ENCODE data around the gene DNAJA2.

Gene DNAJA2

GRCh38 chr16:46991729-46992704, 18.5 kb upstream of the DNAJA2 start:
- TF ChIP-seq CTCF (IDR thresholded peaks at IDR 0.05; ENCODE audit: insufficient read depth, missing control alignments), result no peak
- DNase-seq (ENCODE audit: insufficient read length, low spot score) (no peak), FAIRE-seq (no peak)

- no peak for FAIRE-seq
- DNase-seq (ENCODE audit: insufficient read length, low spot score), result no peak
- no peak for TF ChIP-seq CTCF (IDR thresholded peaks at IDR 0.05; ENCODE audit: insufficient read depth, missing control alignments)
These were observed 13.4 kb upstream of the DNAJA2 start for GRCh38 chr16:46986896-46987295.

- no peak for TF ChIP-seq CTCF (IDR thresholded peaks at IDR 0.05; ENCODE audit: insufficient read depth, missing control alignments)
- DNase-seq (ENCODE audit: insufficient read length, low spot score) (no peak), FAIRE-seq (no peak)
These were observed 13.0 kb upstream of the DNAJA2 start for GRCh38 chr16:46986438-46986837.

GRCh38 chr16:46982335-46982734, 8.9 kb upstream of the DNAJA2 start:
- FAIRE-seq, result no peak
- TF ChIP-seq CTCF (IDR thresholded peaks at IDR 0.05; ENCODE audit: insufficient read depth, missing control alignments), result no peak
- no peak for DNase-seq (ENCODE audit: insufficient read length, low spot score)

- no peak for DNase-seq (ENCODE audit: insufficient read length, low spot score)
- FAIRE-seq, result no peak
- TF ChIP-seq CTCF (IDR thresholded peaks at IDR 0.05; ENCODE audit: insufficient read depth, missing control alignments), result no peak
These were observed 7.5 kb upstream of the DNAJA2 start for GRCh38 chr16:46980926-46981325.

- no peak for FAIRE-seq
- no peak for TF ChIP-seq CTCF (IDR thresholded peaks at IDR 0.05; ENCODE audit: insufficient read depth, missing control alignments)
- no peak for DNase-seq (ENCODE audit: insufficient read length, low spot score)
These were observed 3.1 kb upstream of the DNAJA2 start for GRCh38 chr16:46976550-46976949.

- FAIRE-seq (no peak), DNase-seq (ENCODE audit: insufficient read length, low spot score) (no peak)
- no peak for TF ChIP-seq CTCF (IDR thresholded peaks at IDR 0.05; ENCODE audit: insufficient read depth, missing control alignments)
These were observed 2.5 kb upstream of the DNAJA2 start for GRCh38 chr16:46975908-46976470.
